K562 (cell line): ENCODE results near the gene CTNNBL1. TPM values are rescaled to one million over a fixed set of nuclear protein-coding genes. Genes with fewer than 3 reads are reported as not detected.
A peak's percentile ranks its signal among the peaks of the same experiment; 100 is the strongest.

ENCODE experiments used
- BCOR ChIP-seq: fragments of 450-650 bp; IDR thresholded peaks from 2 replicates; pipeline ENCODE4 v1.6.1; 2016
- CAMTA2 ChIP-seq: fragments of 250-450 bp; sonication (Bioruptor Pico); conservative IDR thresholded peaks from 2 replicates; pipeline ENCODE4 v1.5.1; 2022
- DIDO1 ChIP-seq: fragments of 450-650 bp; IDR thresholded peaks from 2 replicates; pipeline ENCODE4 v1.6.1; 2016; ENCODE audit warnings: low read depth, missing biosample characterization, missing genetic modification characterization
- ETS1 ChIP-seq: conservative IDR thresholded peaks from 2 replicates; pipeline ENCODE4 v1.6.1; 2011; ENCODE audit warnings: low read depth, mild to moderate bottlenecking, low read length; ENCODE audit not compliant: control insufficient read depth
- FOS ChIP-seq: IDR thresholded peaks from 3 replicates; pipeline ENCODE4 v1.6.1; 2011; ENCODE audit not compliant: insufficient read length; ENCODE audit errors: extremely low read depth
- HDGF ChIP-seq: fragments of 450-650 bp; IDR thresholded peaks from 2 replicates; pipeline ENCODE4 v1.6.1; 2016
- HEY1 ChIP-seq: fragments of 250-450 bp; sonication (Bioruptor Pico); IDR thresholded peaks from 2 replicates; pipeline ENCODE4 v1.5.0; 2020; ENCODE audit warnings: mild to moderate bottlenecking, moderate library complexity, borderline replicate concordance
- JUNB ChIP-seq: fragments of 450-650 bp; formaldehyde crosslinking; conservative IDR thresholded peaks from 2 replicates; pipeline ENCODE4 v1.4.0; 2020; ENCODE audit warnings: mild to moderate bottlenecking
- JUND ChIP-seq, 2 experiments: IDR thresholded peaks; 2 replicates in 1 of 2; 3 replicates in 1 of 2; pipeline ENCODE4 v1.6.1; 2011; ENCODE audit warnings: borderline replicate concordance in 2 of 2, low read depth in 2 of 2, low read length in 2 of 2, improper control_type of control experiment in 1 of 2, missing biosample characterization in 1 of 2, missing genetic modification characterization in 1 of 2, missing genetic modification reagents in 1 of 2
- MYC ChIP-seq, 2 experiments: fragments of 250-450 bp in 1 of 2; sonication (Bioruptor Pico) in 1 of 2; IDR thresholded peaks; 2 replicates each; pipeline versions ENCODE4 v1.5.1 to v1.6.1; 2012 to 2021; ENCODE audit warnings: low read depth in 2 of 2, borderline replicate concordance in 1 of 2, improper control_type of control experiment in 1 of 2, low read length in 1 of 2, mild to moderate bottlenecking in 1 of 2, moderate library complexity in 1 of 2
- NCOA1 ChIP-seq: fragments of 450-650 bp; IDR thresholded peaks from 2 replicates; pipeline ENCODE4 v1.6.1; 2016; ENCODE audit warnings: low read depth
- NCOA2 ChIP-seq, 2 experiments: fragments of 450-650 bp; IDR thresholded peaks; 2 replicates each; pipeline ENCODE4 v1.6.1; 2018; ENCODE audit warnings: mild to moderate bottlenecking in 2 of 2, moderate library complexity in 1 of 2; ENCODE audit not compliant: partially characterized antibody in 2 of 2
- PCBP1 ChIP-seq: fragments of 200-400 bp; formaldehyde crosslinking; IDR thresholded peaks from 2 replicates; pipeline ENCODE4 v1.6.1; 2018; ENCODE audit warnings: mild to moderate bottlenecking, low read depth, low read length; ENCODE audit not compliant: poor library complexity, severe bottlenecking
- POLR2H ChIP-seq: IDR thresholded peaks from 2 replicates; pipeline ENCODE4 v1.6.1; 2016; ENCODE audit warnings: missing genetic modification characterization, low read depth, mild to moderate bottlenecking, control low read depth, missing compliant biosample characterization, moderate library complexity
- RFX7 ChIP-seq: fragments of 250-450 bp; sonication (Bioruptor Pico); IDR thresholded peaks from 2 replicates; pipeline ENCODE4 v1.5.1; 2021; ENCODE audit warnings: mild to moderate bottlenecking
- SIN3B ChIP-seq: fragments of 450-650 bp; IDR thresholded peaks from 2 replicates; pipeline ENCODE4 v1.6.1; 2017; ENCODE audit warnings: low read depth, mild to moderate bottlenecking, moderate library complexity
- TAF9B ChIP-seq: fragments of 450-650 bp; IDR thresholded peaks from 2 replicates; pipeline ENCODE4 v1.6.1; 2018; ENCODE audit warnings: mild to moderate bottlenecking; ENCODE audit not compliant: partially characterized antibody
- TRIM28 ChIP-seq: fragments of 450-650 bp; IDR thresholded peaks from 2 replicates; pipeline ENCODE4 v1.6.1; 2017
- USF2 ChIP-seq: sonication (generic); formaldehyde crosslinking; IDR thresholded peaks from 2 replicates; pipeline ENCODE4 v1.5.0; 2020; ENCODE audit warnings: missing genetic modification reagents
- ZBTB12 ChIP-seq: fragments of 250-450 bp; sonication (Bioruptor Pico); IDR thresholded peaks from 2 replicates; pipeline ENCODE4 v1.4.0; 2020
- ZEB2 ChIP-seq: fragments of 450-650 bp; IDR thresholded peaks from 2 replicates; pipeline ENCODE4 v1.6.1; 2016
- ZKSCAN8 ChIP-seq: fragments of 200-800 bp; sonication (Bioruptor generic); IDR thresholded peaks from 2 replicates; pipeline ENCODE4 v1.6.1; 2016; ENCODE audit warnings: missing genetic modification characterization, missing compliant biosample characterization
- ZNF217 ChIP-seq: sonication (generic); formaldehyde crosslinking; IDR thresholded peaks from 2 replicates; pipeline ENCODE4 v1.8.0; 2022; ENCODE audit warnings: mild to moderate bottlenecking, missing genetic modification reagents
- ZNF512 ChIP-seq: IDR thresholded peaks from 2 replicates; pipeline ENCODE4 v1.6.1; 2016; ENCODE audit warnings: missing genetic modification characterization, missing compliant biosample characterization
- ZSCAN32 ChIP-seq: fragments of 450-650 bp; formaldehyde crosslinking; IDR thresholded peaks from 2 replicates; pipeline ENCODE4 v1.4.0; 2020; ENCODE audit warnings: mild to moderate bottlenecking, moderate library complexity
- polyA plus RNA-seq, 8 experiments: library from polyadenylated mRNA; depleted of rRNA in 4 of 8; stranded (reverse) in 5 of 8; unstranded in 3 of 8; fragments of >200 nt; fragmentation: Nextera tagmentation in 2 of 8; fragmentation: Illumina TruSeq in 1 of 8; extraction: Ambion mirVana in 2 of 8; extraction: Trizol in 1 of 8; gene quantifications; 2 replicates each; pipeline versions ENCODE4 v1.2.1 to v1.2.3, GENCODE V29; 2011 to 2014; ENCODE audit warnings: inconsistent platforms in 1 of 8, missing spikeins in 1 of 8
- total RNA-seq, 7 experiments: library from RNA; depleted of rRNA in 6 of 7; stranded (reverse); fragments of >200 nt in 6 of 7; fragmentation: Illumina TruSeq in 2 of 7; extraction: Trizol in 2 of 7; gene quantifications; 2 replicates each; pipeline versions ENCODE4 v1.2.1 to v1.2.3, GENCODE V29; 2011 to 2021; ENCODE audit warnings: low replicate concordance in 1 of 7

The CTNNBL1 gene
- total and polyA plus RNA-seq, 9 of the 15 experiments (the other 6 are each of a cell fraction or from before 2014, with no cell fraction given), result 32.4 to 85.6 (median 43.6) TPM

GRCh38 chr20:37850724-37851355 lies 157.0 kb downstream of the CTNNBL1 start (continued):
- no peak for TF ChIP-seq HEY1 (CRISPR knock-in tag)
- no peak for TF ChIP-seq ZNF217
- TF ChIP-seq PCBP1, result no peak
- TF ChIP-seq RFX7 (CRISPR knock-in tag), result no peak
- no peak for TF ChIP-seq ZBTB12 (CRISPR knock-in tag)
- no peak for TF ChIP-seq CAMTA2 (CRISPR knock-in tag)
- peak; percentile 51; the same call in 1 of the 2 replicates for TF ChIP-seq ZEB2
- no peak for TF ChIP-seq DIDO1 (tag)
- peak; percentile 95 for TF ChIP-seq JUND (IDR thresholded peaks at IDR 0.05; ENCODE audit: borderline replicate concordance, low read depth, low read length)
- TF ChIP-seq JUND (tag; IDR thresholded peaks at IDR 0.05; ENCODE audit: borderline replicate concordance, low read depth, low read length), result peak; percentile 93
- peak; percentile 83 for TF ChIP-seq TRIM28
- peak; percentile 55 for TF ChIP-seq TAF9B
- TF ChIP-seq NCOA2 (IDR thresholded peaks at IDR 0.05; ENCODE audit: partially characterized antibody in 2 of 2), result peak; percentile 62 to 87
- TF ChIP-seq POLR2H, result no peak
- no peak for TF ChIP-seq FOS
- no peak for TF ChIP-seq JUNB (CRISPR knock-in tag)
- peak; percentile 85 for TF ChIP-seq ETS1
- peak; percentile 83 for TF ChIP-seq BCOR
- peak; percentile 78 for TF ChIP-seq MYC (IDR thresholded peaks at IDR 0.05; ENCODE audit: low read depth, low read length)
- no peak for TF ChIP-seq MYC (CRISPR knock-in tag; IDR thresholded peaks at IDR 0.05; ENCODE audit: borderline replicate concordance, low read depth)
- TF ChIP-seq ZKSCAN8, result peak; percentile 63; the same call in 1 of the 2 replicates
- TF ChIP-seq SIN3B, result no peak
- no peak for TF ChIP-seq ZNF512 (tag)
- TF ChIP-seq ZSCAN32 (CRISPR knock-in tag), result no peak
- peak; percentile 83; the same call in 1 of the 2 replicates for TF ChIP-seq NCOA1
- no peak for TF ChIP-seq HDGF
- TF ChIP-seq USF2 (CRISPR knock-in tag), result no peak
